HEK293 (cell line): ENCODE results near the gene IRX4.

Experiments
- CTCF ChIA-PET: fragments of 350-600 bp; formaldehyde crosslinking; extraction: SDS; loops from one replicate; lab custom pipeline; 2021; ENCODE audit warnings: antibody characterized with exemption; lab: Yijun Ruan, JAX
- POLR2A ChIA-PET: fragments of 300-600 bp; formaldehyde crosslinking; extraction: SDS; loops from one replicate; lab custom pipeline; 2020; ENCODE audit warnings: antibody characterized with exemption, inconsistent platforms; lab: Yijun Ruan, JAX
- H3K27ac ChIP-seq: fragments of 200-500 bp; sonication (Bioruptor generic); 2 replicates; pipeline ENCODE4 v1.5.1; 2014; ENCODE audit warnings: low read depth, low read length, control low read depth, inconsistent platforms; ENCODE audit errors: extremely low read depth
- H3K36me3 ChIP-seq, 2 experiments: fragments of 200-500 bp in 1 of 2; sonication (Bioruptor generic) in 1 of 2; 1 replicate in 1 of 2; 2 replicates in 1 of 2; pipeline ENCODE4 v1.5.1; 2014 to 2017; ENCODE audit warnings: inconsistent platforms in 2 of 2, low read length in 2 of 2; ENCODE audit not compliant: control insufficient read depth in 2 of 2, insufficient read depth in 1 of 2
- H3K4me1 ChIP-seq: fragments of 200-500 bp; sonication (Bioruptor generic); 2 replicates; pipeline ENCODE4 v1.5.1; 2014; ENCODE audit warnings: mild to moderate bottlenecking, low read length, inconsistent platforms; ENCODE audit not compliant: control insufficient read depth, insufficient read depth
- H3K4me3 ChIP-seq: 2 replicates; pipeline ENCODE4 v1.5.1; 2011; ENCODE audit warnings: low read depth, mild to moderate bottlenecking, control low read depth, low read length, moderate library complexity
- H3K9me3 ChIP-seq: fragments of 200-500 bp; sonication (Bioruptor generic); 2 replicates; pipeline ENCODE4 v1.5.1; 2014; ENCODE audit warnings: low read depth, low read length, inconsistent platforms; ENCODE audit not compliant: control insufficient read depth, insufficient read depth
- EGR2 ChIP-seq: fragments of 450-650 bp; formaldehyde crosslinking; IDR thresholded peaks from 2 replicates; pipeline ENCODE4 v1.5.1; 2016; ENCODE audit warnings: low read depth, missing biosample characterization, missing genetic modification characterization
- HOXD13 ChIP-seq: sonication (generic); formaldehyde crosslinking; IDR thresholded peaks from 2 replicates; pipeline ENCODE4 v1.8.0; 2022; ENCODE audit warnings: missing genetic modification reagents, borderline replicate concordance
- KLF1 ChIP-seq: fragments of 450-650 bp; formaldehyde crosslinking; IDR thresholded peaks from 2 replicates; pipeline ENCODE4 v1.5.1; 2016; ENCODE audit warnings: missing biosample characterization, missing genetic modification characterization
- YY2 ChIP-seq: fragments of 450-650 bp; formaldehyde crosslinking; IDR thresholded peaks from 2 replicates; pipeline ENCODE4 v1.5.1; 2016; ENCODE audit warnings: missing biosample characterization, missing genetic modification characterization
- ZBTB48 ChIP-seq: fragments of 450-650 bp; formaldehyde crosslinking; IDR thresholded peaks from 2 replicates; pipeline ENCODE4 v1.5.1; 2016; ENCODE audit warnings: missing biosample characterization, missing genetic modification characterization
- ZBTB49 ChIP-seq: fragments of 450-650 bp; formaldehyde crosslinking; IDR thresholded peaks from 2 replicates; pipeline ENCODE4 v1.5.1; 2016; ENCODE audit warnings: missing biosample characterization, missing genetic modification characterization, low read depth
- ZBTB7A ChIP-seq: fragments of 450-650 bp; formaldehyde crosslinking; IDR thresholded peaks from 2 replicates; pipeline ENCODE4 v1.5.1; 2016; ENCODE audit warnings: low read depth, missing biosample characterization, missing genetic modification characterization
- ZFHX2 ChIP-seq: fragments of 450-650 bp; formaldehyde crosslinking; conservative IDR thresholded peaks from 2 replicates; pipeline ENCODE4 v1.5.1; 2016; ENCODE audit warnings: missing biosample characterization, missing genetic modification characterization
- ZFP41 ChIP-seq: fragments of 450-650 bp; formaldehyde crosslinking; IDR thresholded peaks from 2 replicates; pipeline ENCODE4 v1.5.1; 2016; ENCODE audit warnings: missing biosample characterization, missing genetic modification characterization, borderline replicate concordance
- ZIC2 ChIP-seq: fragments of 450-650 bp; formaldehyde crosslinking; IDR thresholded peaks from 2 replicates; pipeline ENCODE4 v1.5.1; 2016; ENCODE audit warnings: missing biosample characterization, missing genetic modification characterization
- ZNF16 ChIP-seq: fragments of 450-650 bp; formaldehyde crosslinking; IDR thresholded peaks from 2 replicates; pipeline ENCODE4 v1.5.1; 2016; ENCODE audit warnings: low read depth, missing biosample characterization, missing genetic modification characterization
- ZNF202 ChIP-seq: fragments of 450-650 bp; formaldehyde crosslinking; IDR thresholded peaks from 2 replicates; pipeline ENCODE4 v1.5.1; 2016; ENCODE audit warnings: missing biosample characterization, missing genetic modification characterization, borderline replicate concordance
- ZNF23 ChIP-seq: fragments of 450-650 bp; formaldehyde crosslinking; IDR thresholded peaks from 2 replicates; pipeline ENCODE4 v1.5.1; 2016; ENCODE audit warnings: missing biosample characterization, missing genetic modification characterization, borderline replicate concordance
- ZNF24 ChIP-seq: fragments of 450-650 bp; formaldehyde crosslinking; IDR thresholded peaks from 2 replicates; pipeline ENCODE4 v1.5.1; 2016; ENCODE audit warnings: missing biosample characterization, missing genetic modification characterization
- ZNF302 ChIP-seq: fragments of 450-650 bp; formaldehyde crosslinking; IDR thresholded peaks from 2 replicates; pipeline ENCODE4 v1.5.1; 2016; ENCODE audit warnings: missing biosample characterization, missing genetic modification characterization, low read depth
- ZNF518A ChIP-seq: fragments of 450-650 bp; formaldehyde crosslinking; conservative IDR thresholded peaks from 2 replicates; pipeline ENCODE4 v1.5.1; 2016; ENCODE audit warnings: low read depth, missing biosample characterization, missing genetic modification characterization
- ZNF530 ChIP-seq: fragments of 450-650 bp; formaldehyde crosslinking; IDR thresholded peaks from 2 replicates; pipeline ENCODE4 v1.5.1; 2016; ENCODE audit warnings: low read depth, missing biosample characterization, missing genetic modification characterization
- ZNF585B ChIP-seq: fragments of 450-650 bp; formaldehyde crosslinking; IDR thresholded peaks from 2 replicates; pipeline ENCODE4 v1.5.1; 2016; ENCODE audit warnings: missing biosample characterization, missing genetic modification characterization
- ZNF776 ChIP-seq: fragments of 450-650 bp; formaldehyde crosslinking; IDR thresholded peaks from 2 replicates; pipeline ENCODE4 v1.5.0; 2017; ENCODE audit warnings: missing biosample characterization, missing genetic modification characterization, borderline replicate concordance
- TF ChIP-seq, protein P1 (sequence below): fragments of 450-650 bp; formaldehyde crosslinking; IDR thresholded peaks from 2 replicates; pipeline ENCODE4 v1.5.1; 2016; ENCODE audit warnings: missing biosample characterization, missing genetic modification characterization, borderline replicate concordance
- TF ChIP-seq, protein P2 (sequence below): fragments of 450-650 bp; formaldehyde crosslinking; IDR thresholded peaks from 2 replicates; pipeline ENCODE4 v1.5.0; 2017; ENCODE audit warnings: missing biosample characterization, missing genetic modification characterization, borderline replicate concordance

Gene IRX4

DNA sequence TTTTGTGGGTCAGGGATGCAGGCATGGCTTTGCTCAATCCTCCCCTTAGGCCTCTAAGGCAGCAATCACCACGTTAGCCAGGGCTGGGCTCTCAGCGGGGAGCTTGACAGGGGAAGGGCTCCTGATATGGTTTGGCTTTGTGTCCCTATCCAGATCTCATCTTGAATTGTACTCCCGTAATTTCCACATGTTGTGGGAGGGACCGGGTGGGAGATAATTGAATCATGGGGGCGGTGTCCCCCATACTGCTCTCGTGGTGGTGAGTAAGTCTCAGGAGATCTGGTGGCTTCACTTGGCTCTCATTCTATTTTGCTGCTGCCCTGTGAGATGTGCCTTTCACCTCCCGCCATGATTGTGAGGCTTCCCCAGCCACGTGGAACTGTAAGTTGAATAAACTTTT is 11.5 kb upstream of the IRX4 start:
- Histone ChIP-seq H3K9me3 (no peaks in the 10 kb centered on the region), H3K4me1 (no peaks in the 10 kb centered on the region), H3K4me3 (no peak overlapping the region), H3K36me3 (no peaks in the 10 kb centered on the region), H3K27ac (no peak overlapping the region)
- POLR2A ChIA-PET = no interaction called here
- TF ChIP-seq ZFHX2 (tag by site-specific recombination) (peak; percentile 66), HOXD13 (no peak), ZNF530 (tag by site-specific recombination) (no peak), ZNF23 (tag by site-specific recombination) (no peak), YY2 (no peak), KLF1 (no peak; the same call in 1 of the 2 replicates), ZNF776 (tag by site-specific recombination) (no peak), ZNF302 (tag by site-specific recombination) (no peak), EGR2 (tag by site-specific recombination) (peak; percentile 56; the same call in 1 of the 2 replicates), ZIC2 (tag by site-specific recombination) (no peak), ZNF202 (tag by site-specific recombination) (no peak), ZBTB7A (no peak), ZFP41 (tag by site-specific recombination) (no peak), ZBTB48 (tag by site-specific recombination) (no peak), ZNF24 (tag by site-specific recombination) (no peak), ZNF585B (tag by site-specific recombination) (no peak)
- TF ChIP-seq, protein P1, sequence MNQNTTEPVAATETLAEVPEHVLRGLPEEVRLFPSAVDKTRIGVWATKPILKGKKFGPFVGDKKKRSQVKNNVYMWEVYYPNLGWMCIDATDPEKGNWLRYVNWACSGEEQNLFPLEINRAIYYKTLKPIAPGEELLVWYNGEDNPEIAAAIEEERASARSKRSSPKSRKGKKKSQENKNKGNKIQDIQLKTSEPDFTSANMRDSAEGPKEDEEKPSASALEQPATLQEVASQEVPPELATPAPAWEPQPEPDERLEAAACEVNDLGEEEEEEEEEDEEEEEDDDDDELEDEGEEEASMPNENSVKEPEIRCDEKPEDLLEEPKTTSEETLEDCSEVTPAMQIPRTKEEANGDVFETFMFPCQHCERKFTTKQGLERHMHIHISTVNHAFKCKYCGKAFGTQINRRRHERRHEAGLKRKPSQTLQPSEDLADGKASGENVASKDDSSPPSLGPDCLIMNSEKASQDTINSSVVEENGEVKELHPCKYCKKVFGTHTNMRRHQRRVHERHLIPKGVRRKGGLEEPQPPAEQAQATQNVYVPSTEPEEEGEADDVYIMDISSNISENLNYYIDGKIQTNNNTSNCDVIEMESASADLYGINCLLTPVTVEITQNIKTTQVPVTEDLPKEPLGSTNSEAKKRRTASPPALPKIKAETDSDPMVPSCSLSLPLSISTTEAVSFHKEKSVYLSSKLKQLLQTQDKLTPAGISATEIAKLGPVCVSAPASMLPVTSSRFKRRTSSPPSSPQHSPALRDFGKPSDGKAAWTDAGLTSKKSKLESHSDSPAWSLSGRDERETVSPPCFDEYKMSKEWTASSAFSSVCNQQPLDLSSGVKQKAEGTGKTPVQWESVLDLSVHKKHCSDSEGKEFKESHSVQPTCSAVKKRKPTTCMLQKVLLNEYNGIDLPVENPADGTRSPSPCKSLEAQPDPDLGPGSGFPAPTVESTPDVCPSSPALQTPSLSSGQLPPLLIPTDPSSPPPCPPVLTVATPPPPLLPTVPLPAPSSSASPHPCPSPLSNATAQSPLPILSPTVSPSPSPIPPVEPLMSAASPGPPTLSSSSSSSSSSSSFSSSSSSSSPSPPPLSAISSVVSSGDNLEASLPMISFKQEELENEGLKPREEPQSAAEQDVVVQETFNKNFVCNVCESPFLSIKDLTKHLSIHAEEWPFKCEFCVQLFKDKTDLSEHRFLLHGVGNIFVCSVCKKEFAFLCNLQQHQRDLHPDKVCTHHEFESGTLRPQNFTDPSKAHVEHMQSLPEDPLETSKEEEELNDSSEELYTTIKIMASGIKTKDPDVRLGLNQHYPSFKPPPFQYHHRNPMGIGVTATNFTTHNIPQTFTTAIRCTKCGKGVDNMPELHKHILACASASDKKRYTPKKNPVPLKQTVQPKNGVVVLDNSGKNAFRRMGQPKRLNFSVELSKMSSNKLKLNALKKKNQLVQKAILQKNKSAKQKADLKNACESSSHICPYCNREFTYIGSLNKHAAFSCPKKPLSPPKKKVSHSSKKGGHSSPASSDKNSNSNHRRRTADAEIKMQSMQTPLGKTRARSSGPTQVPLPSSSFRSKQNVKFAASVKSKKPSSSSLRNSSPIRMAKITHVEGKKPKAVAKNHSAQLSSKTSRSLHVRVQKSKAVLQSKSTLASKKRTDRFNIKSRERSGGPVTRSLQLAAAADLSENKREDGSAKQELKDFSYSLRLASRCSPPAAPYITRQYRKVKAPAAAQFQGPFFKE (tag by site-specific recombination) = no peak
- CTCF ChIA-PET = no interaction called here

- Histone ChIP-seq H3K27ac (no peak overlapping the region), H3K36me3 (no peaks in the 10 kb centered on the region), H3K9me3 (no peaks in the 10 kb centered on the region), H3K4me3 (no peak overlapping the region), H3K4me1 (no peaks in the 10 kb centered on the region)
- ChIA-PET CTCF (no interaction called here), POLR2A (no interaction called here)
- TF ChIP-seq ZNF518A (tag by site-specific recombination) (no peak), ZNF16 (no peak), ZBTB49 (tag by site-specific recombination) (no peak)
- TF ChIP-seq, protein P2, sequence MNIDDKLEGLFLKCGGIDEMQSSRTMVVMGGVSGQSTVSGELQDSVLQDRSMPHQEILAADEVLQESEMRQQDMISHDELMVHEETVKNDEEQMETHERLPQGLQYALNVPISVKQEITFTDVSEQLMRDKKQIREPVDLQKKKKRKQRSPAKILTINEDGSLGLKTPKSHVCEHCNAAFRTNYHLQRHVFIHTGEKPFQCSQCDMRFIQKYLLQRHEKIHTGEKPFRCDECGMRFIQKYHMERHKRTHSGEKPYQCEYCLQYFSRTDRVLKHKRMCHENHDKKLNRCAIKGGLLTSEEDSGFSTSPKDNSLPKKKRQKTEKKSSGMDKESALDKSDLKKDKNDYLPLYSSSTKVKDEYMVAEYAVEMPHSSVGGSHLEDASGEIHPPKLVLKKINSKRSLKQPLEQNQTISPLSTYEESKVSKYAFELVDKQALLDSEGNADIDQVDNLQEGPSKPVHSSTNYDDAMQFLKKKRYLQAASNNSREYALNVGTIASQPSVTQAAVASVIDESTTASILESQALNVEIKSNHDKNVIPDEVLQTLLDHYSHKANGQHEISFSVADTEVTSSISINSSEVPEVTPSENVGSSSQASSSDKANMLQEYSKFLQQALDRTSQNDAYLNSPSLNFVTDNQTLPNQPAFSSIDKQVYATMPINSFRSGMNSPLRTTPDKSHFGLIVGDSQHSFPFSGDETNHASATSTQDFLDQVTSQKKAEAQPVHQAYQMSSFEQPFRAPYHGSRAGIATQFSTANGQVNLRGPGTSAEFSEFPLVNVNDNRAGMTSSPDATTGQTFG = no peak
Measured at GRCh38 chr5:1893754-1894153, 11.0 kb upstream of the IRX4 start.
